Trophoblast cell (in vitro differentiated cells and primary cell): Measurements from ENCODE around the gene PDK4.

Experiments used
- DNase-seq, 2 donors: peaks; one replicate each; pipeline ENCODE4 v3.0.0-alpha.2; 2016
- H2AFZ ChIP-seq: 2 replicates; pipeline ENCODE4 v1.6.1; 2013; ENCODE audit warnings: low read length, moderate library complexity, mild to moderate bottlenecking; ENCODE audit not compliant: insufficient read depth, poor library complexity
- H2AK5ac ChIP-seq: 2 replicates; pipeline ENCODE4 v1.6.1; 2013; ENCODE audit warnings: mild to moderate bottlenecking, low read length
- H2BK120ac ChIP-seq: 2 replicates; pipeline ENCODE4 v1.6.1; 2013; ENCODE audit warnings: low read length, mild to moderate bottlenecking, moderate library complexity; ENCODE audit not compliant: insufficient read depth, poor library complexity
- H2BK12ac ChIP-seq: 2 replicates; pipeline ENCODE4 v1.6.1; 2013; ENCODE audit warnings: mild to moderate bottlenecking, low read length, moderate library complexity
- H2BK5ac ChIP-seq: 2 replicates; pipeline ENCODE4 v1.6.1; 2013; ENCODE audit warnings: low read length, low read depth, moderate library complexity, mild to moderate bottlenecking; ENCODE audit not compliant: poor library complexity
- H3K14ac ChIP-seq: 2 replicates; pipeline ENCODE4 v1.6.1; 2013; ENCODE audit warnings: mild to moderate bottlenecking, low read length
- H3K18ac ChIP-seq: 2 replicates; pipeline ENCODE4 v1.6.1; 2013; ENCODE audit warnings: mild to moderate bottlenecking, low read length
- H3K23ac ChIP-seq: 2 replicates; pipeline ENCODE4 v1.6.1; 2013; ENCODE audit warnings: low read length
- H3K27ac ChIP-seq: 2 replicates; pipeline ENCODE4 v1.5.1; 2013; ENCODE audit warnings: low read depth, mild to moderate bottlenecking, inconsistent platforms, low read length, moderate library complexity
- H3K27me3 ChIP-seq: 2 replicates; pipeline ENCODE4 v1.6.1; 2013; ENCODE audit warnings: inconsistent platforms, mild to moderate bottlenecking, low read length, moderate library complexity; ENCODE audit not compliant: insufficient read depth
- H3K36me3 ChIP-seq, 2 experiments: 1 replicate in 1 of 2; 2 replicates in 1 of 2; pipeline ENCODE4 v1.6.1; 2013; ENCODE audit warnings: low read length in 2 of 2, mild to moderate bottlenecking in 2 of 2, moderate library complexity in 1 of 2; ENCODE audit not compliant: insufficient read depth in 2 of 2, control insufficient read depth in 1 of 2
- H3K4ac ChIP-seq: 2 replicates; pipeline ENCODE4 v1.6.1; 2013; ENCODE audit warnings: low read depth, mild to moderate bottlenecking, low read length, moderate library complexity
- H3K4me1 ChIP-seq, 2 experiments: 1 replicate in 1 of 2; 2 replicates in 1 of 2; pipeline ENCODE4 v1.6.1; 2013; ENCODE audit warnings: low read length in 2 of 2, mild to moderate bottlenecking in 2 of 2, moderate library complexity in 1 of 2; ENCODE audit not compliant: insufficient read depth in 2 of 2, control insufficient read depth in 1 of 2
- H3K4me2 ChIP-seq: 2 replicates; pipeline ENCODE4 v1.6.1; 2013; ENCODE audit warnings: inconsistent platforms, mild to moderate bottlenecking, low read length, moderate library complexity
- H3K4me3 ChIP-seq: 2 replicates; pipeline ENCODE4 v1.5.1; 2013; ENCODE audit warnings: mild to moderate bottlenecking, low read depth, low read length, inconsistent platforms
- H3K79me1 ChIP-seq: one replicate; pipeline ENCODE4 v1.6.1; 2013; ENCODE audit warnings: low read length
- H3K79me2 ChIP-seq: 2 replicates; pipeline ENCODE4 v1.6.1; 2013; ENCODE audit warnings: low read length, mild to moderate bottlenecking; ENCODE audit not compliant: control insufficient read depth, insufficient read depth, poor library complexity
- H3K9ac ChIP-seq: 2 replicates; pipeline ENCODE4 v1.6.1; 2013; ENCODE audit warnings: mild to moderate bottlenecking, low read length
- H3K9me3 ChIP-seq: 2 replicates; pipeline ENCODE4 v1.6.1; 2013; ENCODE audit warnings: low read depth, mild to moderate bottlenecking, control low read depth, inconsistent platforms, low read length; ENCODE audit not compliant: insufficient read depth
- H4K12ac ChIP-seq: 2 replicates; pipeline ENCODE4 v1.6.1; 2013; ENCODE audit warnings: low read depth, mild to moderate bottlenecking, low read length, moderate library complexity
- H4K8ac ChIP-seq: 2 replicates; pipeline ENCODE4 v1.6.1; 2013; ENCODE audit warnings: low read depth, mild to moderate bottlenecking, low read length, moderate library complexity
- H4K91ac ChIP-seq: one replicate; pipeline ENCODE4 v1.6.1; 2013; ENCODE audit warnings: low read depth, mild to moderate bottlenecking, low read length, moderate library complexity
- WGBS: extraction: QIAGEN DNeasy Blood & Tissue Kit; methylation state at CpG from one replicate; pipeline ENCODE4 v1.1.7; 2013; ENCODE audit warnings: missing lambda C conversion rate; ENCODE audit not compliant: insufficient read length, insufficient coverage; ENCODE audit errors: extremely low coverage; 5-methylcytosine and 5-hydroxymethylcytosine counted together

PDK4 gene

GRCh38 chr7:95609277-95609971 is 13.1 kb upstream of the PDK4 start:
- no peak overlapping the region for H4K91ac ChIP-seq
- DNase-seq = no peak
- no peak overlapping the region for H2BK120ac ChIP-seq
- peaks cover 4% of the 10 kb centered on the region for H3K9me3 ChIP-seq
- H3K4me1 ChIP-seq = peaks cover 5 to 8% of the 10 kb centered on the region in 2 experiments
- H2BK5ac ChIP-seq = no peak overlapping the region
- H3K4ac ChIP-seq = no peak overlapping the region
- H3K36me3 ChIP-seq = no peaks in the 10 kb centered on the region
- no peak overlapping the region for H3K18ac ChIP-seq
- H4K12ac ChIP-seq = no peak overlapping the region
- H3K79me1 ChIP-seq = peaks cover 4% of the 10 kb centered on the region
- no peak overlapping the region for H3K4me3 ChIP-seq
- no peak overlapping the region for H2AK5ac ChIP-seq
- H3K79me2 ChIP-seq = no peaks in the 10 kb centered on the region
- no peak overlapping the region for H2AFZ ChIP-seq
- no peaks in the 10 kb centered on the region for H3K27me3 ChIP-seq
- no peak overlapping the region for H3K14ac ChIP-seq
- no peak overlapping the region for H2BK12ac ChIP-seq
- H4K8ac ChIP-seq = no peak overlapping the region
- H3K4me2 ChIP-seq = no peak overlapping the region
- no peak overlapping the region for H3K27ac ChIP-seq
- H3K9ac ChIP-seq = no peak overlapping the region
- WGBS = no CpG with 5 or more reads among the region's 4 CpGs
- H3K23ac ChIP-seq = no peak overlapping the region

DNA sequence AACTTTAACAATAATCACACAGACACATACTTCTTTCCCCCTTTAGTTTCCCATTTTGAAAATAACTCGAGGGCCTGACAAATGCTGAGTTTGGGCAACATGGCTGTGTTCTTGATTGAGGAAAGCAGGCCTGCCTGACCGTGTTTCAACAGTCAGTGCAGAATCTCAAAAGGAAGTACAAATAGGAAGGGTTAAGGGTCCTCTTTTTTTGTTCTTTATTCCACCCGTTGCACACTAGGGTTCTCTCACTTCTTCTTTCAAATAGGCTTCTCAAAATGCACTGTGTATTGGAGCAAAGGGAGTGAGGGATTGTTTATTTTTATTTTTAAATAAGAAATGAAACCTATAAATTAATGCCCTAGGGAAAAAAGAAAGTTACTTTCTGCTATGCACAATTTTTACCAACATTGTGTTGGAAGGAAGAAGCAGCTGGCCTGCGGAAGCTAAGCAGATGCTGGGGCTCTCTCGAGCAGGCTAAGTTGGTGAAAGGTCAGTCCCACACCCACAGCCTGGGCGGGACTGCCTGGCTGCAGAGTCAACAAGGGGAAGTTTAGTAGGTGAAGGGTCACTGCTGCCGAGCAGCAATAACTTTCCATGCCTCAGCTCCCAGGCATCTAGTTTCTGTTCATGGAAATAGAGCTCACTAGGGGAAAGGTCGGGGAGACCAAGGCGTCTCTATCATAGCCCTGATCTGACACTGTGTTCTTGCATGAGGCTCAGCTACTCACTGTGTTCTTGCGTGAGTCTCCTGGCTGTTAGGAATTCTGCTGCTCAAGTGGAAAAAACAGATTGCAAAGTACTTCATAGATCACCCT is 12.2 kb upstream of the PDK4 start:
- peaks cover 5 to 8% of the 10 kb centered on the region in 2 experiments for H3K4me1 ChIP-seq
- DNase-seq = peak; percentile 100
- WGBS = no CpG with 5 or more reads among the region's 10 CpGs
- H3K23ac ChIP-seq = no peak overlapping the region
- peak overlapping the region; percentile 28 for H3K27ac ChIP-seq
- no peaks in the 10 kb centered on the region for H3K36me3 ChIP-seq
- H2AFZ ChIP-seq = no peak overlapping the region
- H2BK12ac ChIP-seq = no peak overlapping the region
- H3K18ac ChIP-seq = no peak overlapping the region
- no peak overlapping the region for H4K8ac ChIP-seq
- no peak overlapping the region for H3K4me3 ChIP-seq
- no peak overlapping the region for H3K9ac ChIP-seq
- no peaks in the 10 kb centered on the region for H3K79me2 ChIP-seq
- no peak overlapping the region for H4K12ac ChIP-seq
- peaks cover 4% of the 10 kb centered on the region for H3K79me1 ChIP-seq
- no peak overlapping the region for H2BK120ac ChIP-seq
- H3K9me3 ChIP-seq = peaks cover 4% of the 10 kb centered on the region
- no peak overlapping the region for H3K14ac ChIP-seq
- no peak overlapping the region for H2AK5ac ChIP-seq
- H2BK5ac ChIP-seq = no peak overlapping the region
- H3K4me2 ChIP-seq = peak overlapping the region; percentile 36
- H3K4ac ChIP-seq = no peak overlapping the region
- H3K27me3 ChIP-seq = no peaks in the 10 kb centered on the region
- no peak overlapping the region for H4K91ac ChIP-seq

GRCh38 chr7:95607561-95607960 is 11.2 kb upstream of the PDK4 start:
- Histone ChIP-seq H4K8ac (no peak overlapping the region), H2AFZ (peak overlapping the region; percentile 84), H3K27me3 (no peaks in the 10 kb centered on the region), H2BK12ac (peak overlapping the region; percentile 81), H3K79me2 (no peaks in the 10 kb centered on the region), H3K4me3 (no peak overlapping the region), H3K4me2 (no peak overlapping the region), H3K23ac (no peak overlapping the region), H3K4ac (no peak overlapping the region), H4K91ac (peak overlapping the region; percentile 77), H3K36me3 (no peaks in the 10 kb centered on the region), H3K4me1 (peaks cover 2 to 5% of the 10 kb centered on the region in 2 experiments), H2AK5ac (no peak overlapping the region), H3K9ac (no peak overlapping the region), H4K12ac (no peak overlapping the region), H3K18ac (no peak overlapping the region), H2BK5ac (no peak overlapping the region), H2BK120ac (peak overlapping the region; percentile 53), H3K27ac (no peak overlapping the region), H3K14ac (no peak overlapping the region), H3K79me1 (peaks cover 1% of the 10 kb centered on the region), H3K9me3 (peaks cover 4% of the 10 kb centered on the region)
- no CpG with 5 or more reads among the region's 3 CpGs for WGBS
- peak in 1 of 2 donors; percentile 14 for DNase-seq

DNA sequence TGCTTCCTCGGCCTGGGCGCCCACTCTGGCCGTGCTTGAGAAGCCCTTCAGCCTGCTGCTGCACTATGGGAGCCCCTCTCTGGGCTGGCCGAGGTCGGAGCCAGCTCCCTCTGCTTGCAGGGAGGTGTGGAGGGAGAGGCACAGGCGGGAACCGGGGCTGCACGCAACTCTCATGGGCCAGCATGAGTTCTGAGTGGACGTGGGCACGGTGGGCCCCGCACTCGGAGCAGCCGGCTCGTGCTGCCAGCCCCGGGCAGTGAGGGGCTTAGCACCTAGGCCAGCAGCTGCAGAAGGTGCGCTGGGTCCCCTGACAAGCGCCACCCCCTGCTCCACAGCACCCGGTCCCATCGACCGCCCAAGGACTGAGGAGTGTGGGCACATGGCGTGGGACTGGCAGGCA is 9.0 kb upstream of the PDK4 start:
- Histone ChIP-seq H3K27me3 (no peaks in the 10 kb centered on the region), H4K91ac (no peak overlapping the region), H2AFZ (no peak overlapping the region), H3K14ac (no peak overlapping the region), H3K18ac (no peak overlapping the region), H3K27ac (no peak overlapping the region), H3K4me3 (no peak overlapping the region), H2BK5ac (no peak overlapping the region), H2AK5ac (no peak overlapping the region), H3K4me2 (no peak overlapping the region), H4K8ac (no peak overlapping the region), H2BK120ac (no peak overlapping the region), H3K79me2 (no peaks in the 10 kb centered on the region), H3K4me1 (peaks cover 2 to 7% of the 10 kb centered on the region in 2 experiments), H4K12ac (no peak overlapping the region), H3K79me1 (peaks cover 1% of the 10 kb centered on the region), H3K23ac (no peak overlapping the region), H3K9ac (no peak overlapping the region), H2BK12ac (no peak overlapping the region), H3K9me3 (peaks cover 4% of the 10 kb centered on the region), H3K4ac (no peak overlapping the region), H3K36me3 (no peaks in the 10 kb centered on the region)
- WGBS = no CpG with 5 or more reads among the region's 21 CpGs
- DNase-seq = no peak
